ENCODE results near the gene ADAMTS10.

Gene ADAMTS10

DNA sequence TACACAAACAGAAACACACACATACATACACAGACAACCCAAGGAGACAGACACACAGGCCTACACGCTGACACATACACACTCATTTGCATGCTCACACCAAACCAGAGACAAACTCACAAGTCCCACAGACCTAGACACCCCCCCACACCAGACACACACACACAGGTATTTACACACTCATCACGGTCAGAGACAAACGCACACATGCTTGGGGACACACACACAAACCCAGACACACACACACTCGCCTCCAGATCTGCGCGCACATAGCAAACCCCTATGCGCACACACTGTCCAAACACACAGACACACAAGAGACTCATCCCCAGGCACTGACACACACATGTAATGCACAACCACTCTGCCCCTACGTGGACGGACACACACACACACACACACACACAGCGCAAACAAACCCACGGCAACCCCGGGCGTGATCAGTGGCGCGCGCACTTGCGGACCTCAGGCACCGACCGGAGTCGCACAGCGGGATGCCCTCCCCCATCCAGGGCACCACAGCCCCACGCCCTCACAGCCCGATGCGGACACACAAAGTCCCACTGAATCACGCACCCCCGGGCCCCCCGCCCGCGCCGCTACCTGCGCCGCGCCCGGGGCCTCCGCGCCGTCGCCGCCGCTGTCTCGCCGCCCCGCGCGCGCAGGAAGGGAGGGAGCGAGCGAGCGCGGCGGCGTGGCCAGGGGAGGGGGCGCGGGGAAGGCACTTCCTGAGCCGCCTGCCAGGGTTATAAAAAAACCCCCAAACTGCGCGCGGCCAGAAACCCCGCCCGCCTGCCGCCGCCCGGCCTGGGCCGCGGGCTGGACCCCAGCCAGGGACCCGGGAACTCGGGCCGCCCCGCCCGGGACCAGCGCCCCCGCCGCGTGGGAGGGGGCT lies at the start of gene ADAMTS10:
ADAMTS10 (minus strand) TSS at position 675 of the 895 bp plus-strand sequence. CDS start 5,005 bp downstream, outside the sequence.
- in situ Hi-C loops (cut with HindIII; ENCODE audit: low sequenced_read_pairs) = no loop called here
- TF ChIP-seq, protein P1, sequence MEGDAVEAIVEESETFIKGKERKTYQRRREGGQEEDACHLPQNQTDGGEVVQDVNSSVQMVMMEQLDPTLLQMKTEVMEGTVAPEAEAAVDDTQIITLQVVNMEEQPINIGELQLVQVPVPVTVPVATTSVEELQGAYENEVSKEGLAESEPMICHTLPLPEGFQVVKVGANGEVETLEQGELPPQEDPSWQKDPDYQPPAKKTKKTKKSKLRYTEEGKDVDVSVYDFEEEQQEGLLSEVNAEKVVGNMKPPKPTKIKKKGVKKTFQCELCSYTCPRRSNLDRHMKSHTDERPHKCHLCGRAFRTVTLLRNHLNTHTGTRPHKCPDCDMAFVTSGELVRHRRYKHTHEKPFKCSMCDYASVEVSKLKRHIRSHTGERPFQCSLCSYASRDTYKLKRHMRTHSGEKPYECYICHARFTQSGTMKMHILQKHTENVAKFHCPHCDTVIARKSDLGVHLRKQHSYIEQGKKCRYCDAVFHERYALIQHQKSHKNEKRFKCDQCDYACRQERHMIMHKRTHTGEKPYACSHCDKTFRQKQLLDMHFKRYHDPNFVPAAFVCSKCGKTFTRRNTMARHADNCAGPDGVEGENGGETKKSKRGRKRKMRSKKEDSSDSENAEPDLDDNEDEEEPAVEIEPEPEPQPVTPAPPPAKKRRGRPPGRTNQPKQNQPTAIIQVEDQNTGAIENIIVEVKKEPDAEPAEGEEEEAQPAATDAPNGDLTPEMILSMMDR (IDR thresholded peaks at IDR 0.05; ENCODE audit: low read depth, low read length, missing control alignments) = no peak
- DNase-seq (ENCODE audit: low read depth) = no peak
- H3K4me3 ChIP-seq (ENCODE audit: low read depth, low read length) = peak within 1 kb of the TSS; percentile 97

DNA sequence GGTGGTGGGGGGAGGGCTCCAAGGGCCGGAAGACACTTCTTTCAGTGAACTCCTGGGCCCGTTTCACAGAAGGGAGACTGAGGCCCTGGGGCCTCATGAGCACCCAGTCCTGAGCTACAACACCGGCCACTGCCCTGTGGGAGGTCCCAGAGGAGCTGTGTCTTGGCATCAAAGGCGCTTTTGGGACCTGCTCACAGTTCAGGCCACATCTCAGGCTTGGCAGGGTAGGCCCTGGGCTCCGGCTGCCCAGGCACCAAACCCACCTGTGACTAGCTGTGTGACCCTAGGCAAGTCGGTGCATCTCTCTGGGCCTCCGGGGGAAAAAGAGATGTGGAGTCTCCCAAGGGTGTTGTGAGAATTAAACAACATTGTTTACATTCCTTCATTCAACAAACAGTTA lies 49.4 kb upstream of the ADAMTS10 start:
- in situ Hi-C loops (cut with HindIII; ENCODE audit: low sequenced_read_pairs) = loop anchor here (5.0 to 25.0 kb wide), 2 partner anchors 68 to 427 kb away; partner anchors contain the start of gene OR1M1

GRCh38 chr19:8657869-8658268 lies 47.4 kb upstream of the ADAMTS10 start:
- no peak for DNase-seq (ENCODE audit: low read depth)
- in situ Hi-C loops (cut with HindIII; ENCODE audit: low sequenced_read_pairs) = loop anchor here (5.0 to 25.0 kb wide), 2 partner anchors 66 to 429 kb away; partner anchors contain the start of gene OR1M1
- TF ChIP-seq, protein P1 (IDR thresholded peaks at IDR 0.05; ENCODE audit: low read depth, low read length, missing control alignments) = no peak

More for the DNA sequence above, 49.4 kb upstream of the ADAMTS10 start:
- DNase-seq (ENCODE audit: low read depth) = no peak
- TF ChIP-seq, protein P1 (IDR thresholded peaks at IDR 0.05; ENCODE audit: low read depth, low read length, missing control alignments) = no peak
- no peak overlapping the region for H3K4me3 ChIP-seq (ENCODE audit: low read depth, low read length)

GRCh38 chr19:8655340-8655709 lies 44.8 kb upstream of the ADAMTS10 start:
- H3K4me3 ChIP-seq (ENCODE audit: low read depth, low read length) = no peak overlapping the region
- TF ChIP-seq, protein P1 (IDR thresholded peaks at IDR 0.05; ENCODE audit: low read depth, low read length, missing control alignments) = no peak
- in situ Hi-C loops (cut with HindIII; ENCODE audit: low sequenced_read_pairs) = loop anchor here (5.0 to 25.0 kb wide), 2 partner anchors 63 to 432 kb away; partner anchors contain the start of gene OR1M1
- DNase-seq (ENCODE audit: low read depth) = no peak

More at GRCh38 chr19:8657869-8658268, 47.4 kb upstream of the ADAMTS10 start:
- no peak overlapping the region for H3K4me3 ChIP-seq (ENCODE audit: low read depth, low read length)

DNA sequence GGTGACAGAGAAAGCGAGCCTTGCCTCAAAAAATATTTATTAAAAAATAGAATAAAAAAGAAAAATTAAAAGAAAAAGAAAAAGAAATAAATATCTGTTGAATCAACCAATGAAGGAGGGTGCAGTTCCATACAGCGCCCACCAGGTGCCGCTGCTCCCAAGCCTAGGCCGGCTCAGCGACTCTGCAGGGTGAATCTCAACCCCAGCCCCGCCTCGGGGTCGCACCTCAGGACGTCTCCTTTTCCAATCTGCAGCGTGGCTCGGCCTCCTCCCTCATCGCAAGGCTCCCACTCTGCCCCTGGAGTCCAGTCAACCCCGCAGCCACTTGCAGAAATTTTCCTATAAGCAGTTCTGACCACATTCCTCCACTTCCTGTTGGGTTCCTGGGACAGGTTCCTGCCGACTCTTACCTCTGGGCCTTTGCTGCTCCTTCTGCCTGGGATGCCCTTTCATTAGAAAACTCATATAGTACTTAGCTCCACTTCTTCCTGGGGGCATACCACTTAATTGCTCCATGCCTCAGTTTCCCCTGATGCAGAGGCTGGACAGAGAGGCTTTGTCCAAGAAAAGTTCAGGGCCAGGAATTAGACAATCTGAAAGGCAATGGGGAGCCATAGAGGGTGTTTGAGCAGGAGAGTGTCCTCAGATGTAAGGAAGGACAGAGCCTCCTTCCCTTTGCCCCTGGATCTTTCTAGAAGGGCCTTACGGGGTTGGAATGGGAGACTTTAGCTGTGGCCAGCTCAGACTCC lies 44.2 kb upstream of the ADAMTS10 start:
- DNase-seq (ENCODE audit: low read depth) = no peak
- no peak overlapping the region for H3K4me3 ChIP-seq (ENCODE audit: low read depth, low read length)
- in situ Hi-C loops (cut with HindIII; ENCODE audit: low sequenced_read_pairs) = loop anchor here (5.0 to 25.0 kb wide), 2 partner anchors 62 to 433 kb away; partner anchors contain the start of gene OR1M1
- TF ChIP-seq, protein P1 (IDR thresholded peaks at IDR 0.05; ENCODE audit: low read depth, low read length, missing control alignments) = peak; percentile 93

DNA sequence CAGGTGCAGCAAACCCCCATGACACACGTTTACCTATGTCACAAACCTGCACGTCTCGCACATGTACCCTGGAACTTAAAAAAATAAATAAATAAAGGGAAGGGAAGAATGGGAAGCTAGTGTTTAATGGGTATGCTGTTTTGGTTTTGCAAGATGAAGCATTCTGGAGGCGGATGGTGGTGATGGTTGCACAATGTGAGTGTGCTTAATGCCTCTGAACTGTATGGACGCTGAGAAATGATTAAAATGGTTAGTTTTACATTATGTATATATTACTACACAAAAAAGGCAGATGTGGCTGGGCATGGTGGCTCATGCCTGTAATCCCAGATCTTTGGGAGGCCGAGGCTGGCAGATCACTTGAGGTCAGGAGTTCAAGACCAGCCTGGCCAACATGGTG lies 37.7 kb upstream of the ADAMTS10 start:
- TF ChIP-seq, protein P1 (IDR thresholded peaks at IDR 0.05; ENCODE audit: low read depth, low read length, missing control alignments) = no peak
- no peak for DNase-seq (ENCODE audit: low read depth)
- in situ Hi-C loops (cut with HindIII; ENCODE audit: low sequenced_read_pairs) = no loop called here
- H3K4me3 ChIP-seq (ENCODE audit: low read depth, low read length) = no peak overlapping the region

Data from astrocyte of the cerebellum (primary cell).